Duodenal mucosa (tissue), 2 donors: ENCODE data around the gene CRYBB2.
"Not testable (repeated sequence)": the region's sequence is repeated elsewhere in the genome, so short reads cannot be mapped to it uniquely, and the experiment has no call there.

Experiments
- H3K27ac ChIP-seq: one replicate; pipeline ENCODE4 v1.7.0; 2013; ENCODE audit warnings: low read depth, low read length
- H3K27me3 ChIP-seq, 2 donors: one replicate each; pipeline ENCODE4 v1.7.0; 2013; ENCODE audit warnings: low read length in 2 of 2, control low read depth in 1 of 2; ENCODE audit not compliant: insufficient read depth in 2 of 2, control insufficient read depth in 1 of 2
- H3K36me3 ChIP-seq, 2 donors: one replicate each; pipeline ENCODE4 v1.7.0; 2013; ENCODE audit warnings: low read length in 2 of 2, control low read depth in 1 of 2; ENCODE audit not compliant: insufficient read depth in 2 of 2, control insufficient read depth in 1 of 2
- H3K4me1 ChIP-seq, 2 donors: one replicate each; pipeline ENCODE4 v1.7.0; 2013; ENCODE audit warnings: low read length in 2 of 2, control low read depth in 1 of 2; ENCODE audit not compliant: insufficient read depth in 2 of 2, control insufficient read depth in 1 of 2
- H3K4me3 ChIP-seq, 2 donors: one replicate each; pipeline ENCODE4 v1.7.0; 2013; ENCODE audit warnings: low read length in 2 of 2, low read depth in 1 of 2
- H3K9ac ChIP-seq, 2 donors: one replicate each; pipeline ENCODE4 v1.7.0; 2013; ENCODE audit warnings: low read length in 2 of 2, low read depth in 1 of 2
- H3K9me3 ChIP-seq, 2 donors: one replicate each; pipeline ENCODE4 v1.7.0; 2013; ENCODE audit warnings: low read length in 2 of 2, control low read depth in 1 of 2; ENCODE audit not compliant: control insufficient read depth in 1 of 2

The CRYBB2 gene

GRCh38 chr22:25199731-25200520 lies 19.5 kb upstream of the CRYBB2 start, which contains the start of gene CRYBB3:
Gene CRYBB3 (plus strand): TSS chr22:25199858. CDS start chr22:25201397, 1,539 bp downstream.
- Histone ChIP-seq H3K9ac (no peak within 1 kb of the TSS), H3K27ac (no peak within 1 kb of the TSS), H3K4me1 (no peaks in the 10 kb centered on the region), H3K36me3 (peaks cover 5 to 23% of the 10 kb centered on the region in 2 donors), H3K27me3 (no peaks in the 10 kb centered on the region), H3K9me3 (no peaks in the 10 kb centered on the region), H3K4me3 (no peak within 1 kb of the TSS)

DNA sequence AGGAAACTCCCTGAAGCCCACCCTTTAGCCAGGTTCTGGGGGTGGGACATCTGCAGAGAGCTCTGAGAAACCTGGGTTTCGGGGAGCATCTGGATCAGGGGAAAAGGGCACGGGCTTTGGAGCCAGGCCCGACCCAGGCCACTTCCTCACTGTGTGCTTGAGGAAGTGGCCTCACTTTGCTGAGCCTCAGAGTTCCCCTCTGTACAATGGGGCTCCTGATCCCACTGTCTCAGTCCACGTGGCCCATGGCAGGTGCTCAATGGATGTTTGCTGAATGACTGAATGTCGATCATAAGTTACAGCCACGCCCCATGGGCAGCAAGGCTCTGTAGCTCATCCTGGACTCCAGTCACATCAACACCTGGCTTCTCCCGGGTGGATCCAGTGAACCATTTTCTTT lies 18.5 kb upstream of the CRYBB2 start:
- Histone ChIP-seq H3K9me3 (no peaks in the 10 kb centered on the region), H3K4me3 (no peak overlapping the region), H3K4me1 (no peaks in the 10 kb centered on the region), H3K27ac (no peak overlapping the region), H3K9ac (no peak overlapping the region), H3K36me3 (peaks cover 5 to 17% of the 10 kb centered on the region in 2 donors), H3K27me3 (no peaks in the 10 kb centered on the region)

- H3K9me3 ChIP-seq, result no peaks in the 10 kb centered on the region
- H3K27ac ChIP-seq, result no peak overlapping the region
- H3K9ac ChIP-seq, result no peak overlapping the region
- no peak overlapping the region for H3K4me3 ChIP-seq
- no peaks in the 10 kb centered on the region for H3K4me1 ChIP-seq
- H3K36me3 ChIP-seq, result peaks cover 5 to 17% of the 10 kb centered on the region in 2 donors
- H3K27me3 ChIP-seq, result no peaks in the 10 kb centered on the region
Observed at GRCh38 chr22:25201557-25202273, 17.7 kb upstream of the CRYBB2 start.

DNA sequence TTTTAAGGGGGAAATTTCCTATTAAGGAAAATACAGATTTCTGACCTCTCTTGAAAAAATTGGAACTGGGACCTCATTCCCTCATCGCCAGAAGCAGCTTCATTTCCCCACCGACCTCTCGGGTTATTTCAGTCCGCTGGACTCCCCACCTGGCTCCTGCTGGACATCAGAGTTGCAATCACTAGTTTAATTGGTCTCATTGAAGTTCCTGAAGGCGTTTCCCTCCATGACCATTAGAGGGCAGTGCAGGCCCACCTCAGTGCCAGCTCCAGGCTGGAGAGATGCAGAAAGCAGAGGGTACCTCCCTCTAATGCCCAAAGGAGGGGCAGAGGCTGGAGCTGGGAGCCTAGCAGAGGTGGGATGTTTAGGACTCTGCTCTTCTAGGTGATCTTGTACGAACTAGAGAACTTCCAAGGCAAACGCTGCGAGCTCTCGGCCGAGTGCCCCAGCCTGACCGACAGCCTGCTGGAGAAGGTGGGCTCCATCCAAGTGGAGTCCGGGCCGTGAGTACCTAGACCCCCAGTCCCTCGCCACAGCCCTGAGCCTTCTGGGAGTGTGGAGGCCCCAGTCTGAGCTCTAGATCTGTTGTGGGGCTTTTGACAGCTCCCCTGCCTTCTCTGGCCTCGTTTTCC lies 17.0 kb upstream of the CRYBB2 start:
- Histone ChIP-seq H3K4me3 (no peak overlapping the region), H3K4me1 (no peaks in the 10 kb centered on the region), H3K27me3 (no peaks in the 10 kb centered on the region), H3K27ac (no peak overlapping the region), H3K9me3 (no peaks in the 10 kb centered on the region), H3K9ac (no peak overlapping the region), H3K36me3 (peaks cover 2 to 14% of the 10 kb centered on the region in 2 donors)

DNA sequence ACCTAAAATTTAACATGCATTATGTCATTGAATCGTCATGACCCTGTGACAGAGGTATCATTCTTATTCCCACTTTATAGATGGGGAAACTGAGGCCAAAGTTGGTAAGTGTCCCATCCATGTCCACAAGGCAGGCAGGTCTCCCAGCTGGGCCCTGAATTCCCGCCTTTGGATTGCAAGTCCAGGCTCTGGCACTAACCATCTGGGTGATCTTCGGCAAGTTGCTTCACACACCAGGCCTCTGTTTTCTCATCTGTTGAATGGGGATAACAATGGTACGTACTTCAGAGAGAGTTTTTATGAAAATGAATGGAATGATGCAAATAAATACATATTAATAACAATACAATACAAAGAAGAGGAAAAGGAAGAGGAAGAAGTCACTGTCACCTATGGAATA lies 16.4 kb upstream of the CRYBB2 start:
- Histone ChIP-seq H3K4me1 (no peaks in the 10 kb centered on the region), H3K4me3 (no peak overlapping the region), H3K27me3 (no peaks in the 10 kb centered on the region), H3K9ac (no peak overlapping the region), H3K9me3 (no peaks in the 10 kb centered on the region), H3K27ac (no peak overlapping the region), H3K36me3 (peaks cover 0 to 8% of the 10 kb centered on the region in 2 donors)

- not testable (repeated sequence) for H3K4me1 ChIP-seq, H3K4me3 ChIP-seq, H3K9ac ChIP-seq, H3K36me3 ChIP-seq, H3K27ac ChIP-seq, H3K27me3 ChIP-seq, H3K9me3 ChIP-seq
Observed at GRCh38 chr22:25204547-25204946, 14.9 kb upstream of the CRYBB2 start.

GRCh38 chr22:25205847-25206246 lies 13.6 kb upstream of the CRYBB2 start:
- Histone ChIP-seq H3K4me3 (no peak overlapping the region), H3K27me3 (no peaks in the 10 kb centered on the region), H3K36me3 (peaks cover 0 to 7% of the 10 kb centered on the region in 2 donors), H3K27ac (no peak overlapping the region), H3K9me3 (no peaks in the 10 kb centered on the region), H3K9ac (no peak overlapping the region), H3K4me1 (no peaks in the 10 kb centered on the region)

DNA sequence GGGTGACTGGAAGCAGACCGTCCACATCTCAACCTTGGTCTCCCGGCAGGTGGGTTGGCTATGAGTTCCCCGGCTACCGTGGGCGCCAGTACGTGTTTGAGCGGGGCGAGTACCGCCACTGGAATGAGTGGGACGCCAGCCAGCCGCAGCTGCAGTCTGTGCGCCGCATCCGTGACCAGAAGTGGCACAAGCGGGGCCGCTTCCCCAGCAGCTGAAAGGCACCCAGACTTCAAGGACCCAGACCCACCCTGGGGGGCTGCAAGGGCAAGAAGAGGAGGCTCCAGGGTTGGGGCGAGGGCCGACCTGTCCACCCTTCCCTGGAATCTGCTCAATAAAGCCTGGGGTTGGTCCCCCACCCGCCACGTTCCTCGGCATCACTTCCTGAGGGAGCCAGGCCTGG lies 12.4 kb upstream of the CRYBB2 start:
- H3K36me3 ChIP-seq, result peaks cover 0 to 4% of the 10 kb centered on the region in 2 donors
- no peaks in the 10 kb centered on the region for H3K9me3 ChIP-seq
- H3K4me3 ChIP-seq, result no peak overlapping the region
- H3K4me1 ChIP-seq, result no peaks in the 10 kb centered on the region
- no peak overlapping the region for H3K9ac ChIP-seq
- H3K27me3 ChIP-seq, result no peaks in the 10 kb centered on the region
- H3K27ac ChIP-seq, result no peak overlapping the region

DNA sequence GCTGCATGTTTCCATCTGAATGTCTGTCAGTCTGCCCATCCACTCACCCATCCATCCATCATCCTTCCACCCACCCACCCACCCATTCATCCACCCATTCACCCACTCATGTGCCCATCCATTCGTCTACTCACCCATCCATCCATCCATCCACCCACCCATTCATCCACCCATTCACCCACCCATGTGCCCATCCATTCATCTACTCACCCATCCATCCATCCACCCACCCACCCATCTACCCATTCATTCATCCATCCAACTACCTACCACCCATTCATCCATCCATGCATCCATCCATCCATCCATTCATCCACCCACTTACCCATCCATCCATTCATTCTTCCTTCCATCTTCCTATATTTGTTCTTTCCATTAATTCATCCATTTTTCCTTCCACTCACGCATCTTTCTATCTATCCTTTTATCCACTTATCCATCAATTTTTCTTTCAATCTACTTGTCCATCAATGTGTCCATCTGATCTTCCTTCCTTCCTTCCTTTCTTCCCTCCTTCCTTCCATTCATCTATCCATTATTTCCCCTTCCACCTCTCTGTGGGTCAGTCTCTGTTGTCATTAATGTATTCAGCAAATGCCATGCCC lies 11.8 kb upstream of the CRYBB2 start:
- Histone ChIP-seq H3K27me3 (no peaks in the 10 kb centered on the region), H3K4me1 (no peaks in the 10 kb centered on the region), H3K4me3 (no peak overlapping the region), H3K9me3 (no peaks in the 10 kb centered on the region), H3K9ac (no peak overlapping the region), H3K27ac (no peak overlapping the region), H3K36me3 (peaks cover 0 to 4% of the 10 kb centered on the region in 2 donors)

DNA sequence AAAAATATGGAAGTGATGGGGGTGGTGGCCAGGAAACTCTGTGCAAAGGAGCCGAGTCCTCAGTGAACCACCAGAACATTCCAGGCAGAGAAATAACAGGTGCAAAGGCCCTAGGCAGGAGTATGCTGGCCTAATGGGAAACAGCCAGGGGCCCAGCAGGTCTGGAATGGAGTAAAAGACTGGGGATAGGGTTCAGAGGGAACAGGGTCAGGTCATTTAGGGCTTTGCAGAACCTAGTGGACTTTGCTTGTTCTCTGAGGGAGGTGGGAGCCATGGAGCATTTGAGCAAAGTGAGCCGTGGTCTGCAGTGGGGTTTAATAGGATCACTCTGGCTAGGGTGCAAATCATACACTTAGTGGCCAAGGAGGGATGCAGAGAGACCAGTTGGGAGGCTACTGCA lies 11.1 kb upstream of the CRYBB2 start:
- no peaks in the 10 kb centered on the region for H3K9me3 ChIP-seq
- no peak overlapping the region for H3K27ac ChIP-seq
- peaks cover 0 to 4% of the 10 kb centered on the region in 2 donors for H3K36me3 ChIP-seq
- H3K9ac ChIP-seq, result no peak overlapping the region
- H3K4me3 ChIP-seq, result no peak overlapping the region
- H3K27me3 ChIP-seq, result no peaks in the 10 kb centered on the region
- no peaks in the 10 kb centered on the region for H3K4me1 ChIP-seq
